Hematopoietic multipotent progenitor cell treated with erythropoietin and hydrocortisone succinate and interleukin-3 and kit ligand, for 4 days (in vitro differentiated cells): ENCODE measurements around the gene TMEM38B.
"Not testable (repeated sequence)": the region's sequence is repeated elsewhere in the genome, so short reads cannot be mapped to it uniquely, and the experiment has no call there.

Source experiments
- DNase-seq: peaks from one replicate; pipeline ENCODE4 v3.0.0-alpha.2; 2015

The TMEM38B gene

DNA sequence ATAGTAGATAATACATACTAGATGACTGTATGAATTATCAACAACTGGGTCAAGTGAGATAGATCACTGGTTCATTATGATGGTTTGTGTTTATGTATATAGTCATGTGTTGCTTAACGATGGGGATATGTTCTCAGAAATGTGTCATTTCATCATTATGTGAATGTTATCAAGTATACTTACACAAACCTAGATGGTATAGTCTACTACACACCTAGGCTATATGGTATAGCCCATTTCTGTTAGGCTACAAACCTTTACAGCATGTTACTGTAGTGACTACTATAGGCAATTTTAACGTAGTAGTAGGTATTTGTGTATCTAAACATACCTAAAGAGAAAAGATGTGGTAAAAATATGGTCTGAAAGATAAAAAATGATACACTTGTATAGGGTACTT, 31.0 kb downstream of the TMEM38B start:
- no peak for DNase-seq

DNA sequence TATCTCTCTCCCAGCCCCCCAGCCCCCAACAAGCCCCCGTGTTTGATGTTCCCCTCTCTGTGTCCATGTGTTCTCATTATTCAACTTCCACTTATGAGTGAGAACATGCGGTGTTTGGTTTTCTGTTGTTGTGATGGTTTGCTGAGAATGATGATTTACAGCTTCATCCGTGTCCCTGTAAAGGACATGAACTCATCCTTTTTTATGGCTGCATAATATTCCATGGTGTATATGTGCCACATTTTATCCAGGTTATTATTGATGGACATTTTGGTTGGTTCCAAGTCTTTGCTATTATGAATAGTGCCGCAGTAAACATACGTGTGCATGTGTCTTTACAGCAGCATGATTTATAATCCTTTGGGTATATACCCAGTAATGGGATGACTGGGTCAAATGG, 33.9 kb downstream of the TMEM38B start:
- DNase-seq: not testable (repeated sequence)

DNA sequence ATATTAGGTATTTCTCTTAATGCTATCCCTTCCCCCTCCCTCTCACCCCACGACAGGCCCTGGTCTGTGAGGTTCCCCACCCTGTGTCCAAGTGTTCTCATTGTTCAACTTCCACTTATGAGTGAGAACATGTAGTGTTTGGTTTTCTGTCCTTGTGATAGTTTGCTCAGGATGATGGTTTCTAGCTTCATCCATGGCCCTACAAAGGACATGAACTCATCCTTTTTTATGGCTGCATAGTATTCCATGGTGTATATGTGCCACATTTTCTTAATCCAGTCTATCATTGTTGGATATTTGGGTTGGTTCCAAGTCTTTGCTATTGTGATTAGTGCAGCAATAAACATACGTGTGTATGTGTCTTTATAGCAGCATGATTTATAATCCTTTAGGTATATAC, 37.1 kb downstream of the TMEM38B start:
- DNase-seq: not testable (repeated sequence)

DNA sequence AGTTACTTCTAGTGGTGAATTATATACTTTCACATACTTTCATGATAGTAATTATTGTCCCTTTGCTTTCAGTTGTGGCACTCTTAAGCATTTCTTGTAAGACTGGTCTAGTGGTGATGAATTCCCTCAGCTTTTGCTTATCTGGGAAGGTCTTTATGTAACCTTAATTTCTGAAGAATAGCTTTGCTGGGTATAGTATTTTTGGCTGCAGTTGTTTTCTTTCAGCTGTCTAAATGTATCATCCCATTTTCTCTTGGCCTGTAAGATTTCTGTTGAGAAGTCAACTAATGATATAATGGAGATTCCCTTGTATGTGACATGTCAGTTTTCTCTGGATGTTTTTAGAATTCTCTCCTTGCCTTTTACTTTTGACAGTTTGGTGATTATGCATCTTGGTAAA, 41.0 kb downstream of the TMEM38B start:
- DNase-seq: peak; percentile 2

DNA sequence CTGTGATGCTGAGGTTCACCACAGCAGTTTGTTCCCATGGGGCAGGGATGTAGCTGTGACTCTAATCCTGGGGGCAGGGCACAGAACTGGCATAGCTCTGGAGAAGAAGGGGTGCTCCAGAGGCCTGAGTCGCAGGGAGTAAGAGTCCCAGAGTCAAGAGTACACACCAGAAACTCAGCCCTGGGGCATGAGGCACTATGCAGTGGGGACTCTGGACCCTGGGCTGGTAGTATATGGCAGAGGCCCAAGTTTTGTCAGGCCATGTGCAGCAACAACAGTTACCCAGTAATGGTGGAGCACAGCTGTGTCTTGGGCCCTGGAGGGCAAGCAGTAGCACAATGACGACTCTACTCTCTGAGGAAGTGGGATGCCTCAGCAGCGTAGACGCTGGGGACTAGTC, 42.9 kb downstream of the TMEM38B start:
- no peak for DNase-seq

DNA sequence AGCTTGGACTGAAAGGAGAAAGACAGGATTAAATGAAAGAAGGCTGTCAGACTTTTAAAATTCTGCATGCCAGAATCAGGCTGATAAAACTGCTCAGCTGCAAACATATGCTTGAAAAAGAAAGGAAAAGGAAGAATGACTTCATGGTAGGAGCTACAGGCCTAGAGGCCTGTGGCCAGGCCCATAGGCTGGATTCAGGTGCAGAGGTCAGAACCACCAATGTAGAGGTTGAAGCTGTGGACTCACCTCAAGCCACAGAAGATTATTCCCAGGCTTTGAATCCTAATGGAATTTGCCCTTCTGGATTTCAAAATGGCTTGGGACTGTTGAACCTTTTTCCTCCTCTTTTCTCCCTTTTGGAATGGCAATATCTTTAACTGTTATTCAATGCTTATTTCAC, 47.7 kb downstream of the TMEM38B start:
- DNase-seq: no peak

DNA sequence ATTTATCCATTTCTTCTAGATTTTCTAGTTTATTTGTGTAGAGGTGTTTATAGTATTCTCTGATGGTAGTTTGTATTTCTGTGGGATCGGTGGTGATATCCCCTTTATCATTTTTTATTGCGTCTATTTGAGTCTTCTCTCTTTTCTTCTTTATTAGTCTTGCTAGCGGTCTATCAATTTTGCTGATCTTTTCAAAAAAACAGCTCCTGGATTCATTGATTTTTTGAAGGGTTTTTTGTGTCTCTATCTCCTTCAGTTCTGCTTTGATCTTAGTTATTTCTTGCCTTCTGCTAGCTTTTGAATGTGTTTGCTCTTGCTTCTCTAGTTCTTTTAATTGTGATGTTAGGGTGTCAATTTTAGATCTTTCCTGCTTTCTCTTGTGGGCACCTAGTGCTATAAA, 53.0 kb downstream of the TMEM38B start:
- DNase-seq: not testable (repeated sequence)

DNA sequence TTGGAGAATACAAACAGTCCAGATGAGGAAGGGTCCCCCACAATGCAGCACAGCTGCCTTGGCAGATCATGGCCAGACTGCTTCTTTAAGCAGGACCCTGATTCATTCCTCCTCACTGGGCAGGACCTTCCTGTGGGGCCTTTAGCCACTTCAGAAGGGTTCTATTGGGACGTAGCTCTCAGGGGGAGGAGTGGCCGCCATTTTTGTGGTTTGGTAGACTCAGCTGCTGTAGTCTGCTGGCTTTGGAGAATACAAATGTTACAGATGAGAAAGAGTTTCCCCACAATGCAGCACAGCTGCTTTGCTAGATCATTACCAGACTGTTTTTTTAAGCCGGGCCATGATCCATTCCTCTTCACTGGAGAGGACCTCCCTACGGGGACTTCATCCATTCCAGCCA, 57.4 kb downstream of the TMEM38B start:
- no peak for DNase-seq

DNA sequence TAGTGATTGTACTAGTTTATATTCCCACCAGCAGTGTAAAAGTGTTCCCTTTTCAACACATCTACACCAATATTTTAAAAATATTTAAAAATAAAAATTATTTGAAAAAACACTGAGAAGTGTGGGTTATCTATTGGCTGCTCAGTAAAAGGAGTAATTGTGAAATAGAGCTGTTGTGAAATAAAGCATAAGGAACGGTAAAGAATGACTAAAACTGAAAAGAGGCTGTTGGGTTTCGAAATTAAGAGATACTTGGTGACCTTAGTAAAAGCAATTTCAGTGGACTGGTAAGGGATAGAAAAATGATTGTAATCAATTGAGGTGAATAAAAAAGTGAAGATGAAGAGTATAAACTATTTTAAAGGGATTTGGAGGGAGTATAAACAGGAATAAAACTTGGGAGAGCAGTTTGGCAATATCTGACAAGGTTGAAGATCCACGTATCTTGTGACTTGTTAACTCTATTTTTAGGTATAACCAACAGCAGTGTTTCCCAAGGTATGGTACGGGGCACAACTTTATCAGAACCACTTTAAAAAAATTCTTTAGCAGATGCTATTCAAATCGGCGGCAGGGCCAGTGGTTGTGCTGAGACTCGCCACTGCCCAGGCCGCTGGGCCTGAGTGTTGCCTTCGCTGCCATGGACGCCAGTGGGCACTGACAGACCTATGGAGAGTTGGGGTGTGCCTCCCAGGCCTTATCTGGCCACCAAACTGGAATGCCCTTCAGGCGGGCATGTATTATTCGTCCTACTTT, 63.3 kb downstream of the TMEM38B start:
- DNase-seq: peak; percentile 49

DNA sequence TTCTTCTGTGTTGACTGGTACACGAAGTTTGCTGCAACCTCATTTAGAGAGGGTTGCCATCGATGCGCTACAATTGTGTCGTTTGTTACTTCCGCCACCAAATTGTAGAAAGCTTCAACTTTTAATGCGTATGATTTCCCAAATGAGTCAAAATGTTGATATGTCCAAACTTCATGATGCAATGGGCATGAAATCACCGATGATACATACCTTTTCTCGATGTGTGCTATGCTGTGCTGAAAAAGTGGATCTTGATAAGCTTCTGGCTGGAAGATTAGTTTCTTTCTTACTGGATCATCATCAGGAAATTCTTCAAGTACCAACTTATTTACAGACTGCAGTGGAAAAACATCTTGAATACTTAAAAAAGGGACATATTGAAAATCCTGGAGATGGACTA, 65.7 kb downstream of the TMEM38B start:
- DNase-seq: no peak

DNA sequence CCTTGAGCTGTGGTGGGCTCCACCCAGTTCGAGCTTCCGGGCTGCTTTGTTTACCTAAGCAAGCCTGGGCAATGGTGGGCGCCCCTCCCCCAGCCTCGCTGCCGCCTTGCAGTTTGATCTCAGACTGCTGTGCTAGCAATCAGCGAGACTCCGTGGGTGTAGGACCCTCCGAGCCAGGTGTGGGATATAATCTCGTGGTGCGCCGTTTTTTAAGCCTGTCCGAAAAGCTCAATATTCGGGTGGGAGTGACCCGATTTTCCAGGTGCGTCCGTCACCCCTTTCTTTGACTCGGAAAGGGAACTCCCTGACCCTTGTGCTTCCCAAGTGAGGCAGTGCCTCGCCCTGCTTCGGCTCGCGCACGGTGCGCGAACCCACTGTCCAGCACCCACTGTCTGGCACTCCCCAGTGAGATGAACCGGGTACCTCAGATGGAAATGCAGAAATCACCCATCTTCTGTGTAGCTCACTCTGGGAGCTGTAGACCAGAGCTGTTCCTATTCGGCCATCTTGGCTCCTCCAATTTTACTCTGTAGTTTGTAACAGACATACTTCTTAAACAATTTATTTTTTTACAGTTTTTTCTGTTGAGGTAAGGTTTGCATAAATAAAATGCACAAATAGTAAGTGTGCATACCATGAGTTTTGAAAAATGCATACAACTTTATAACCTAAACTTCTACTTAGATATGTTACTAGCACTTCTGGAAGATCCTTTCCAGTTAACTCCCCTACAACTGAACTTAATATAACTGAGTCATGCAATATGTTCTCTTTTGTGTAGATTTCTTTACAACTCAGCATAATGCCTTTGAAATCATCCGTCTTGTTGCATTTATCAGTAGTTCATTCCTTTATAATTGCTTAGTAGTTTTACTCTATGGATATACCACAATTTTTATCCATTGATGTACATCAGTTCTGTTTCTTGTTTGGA, 88.5 kb downstream of the TMEM38B start:
- not testable (repeated sequence) for DNase-seq

DNA sequence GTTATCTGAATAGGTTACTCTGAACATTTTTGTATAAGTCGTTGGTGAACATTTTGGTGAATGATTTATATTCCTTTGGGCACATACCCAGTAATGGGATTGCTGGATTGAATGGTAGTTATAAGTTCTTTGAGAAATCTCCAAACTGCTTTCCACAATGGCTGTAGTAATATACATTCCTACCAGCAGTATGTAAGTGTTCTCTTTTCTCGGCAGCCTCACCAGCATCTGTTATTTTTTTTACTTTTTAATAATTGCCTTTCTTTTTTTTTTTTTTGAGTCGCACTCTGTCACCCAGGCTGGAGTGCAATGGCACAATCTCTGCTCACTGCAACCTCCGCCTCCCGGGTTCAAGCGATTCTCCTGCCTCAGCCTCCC, 89.1 kb downstream of the TMEM38B start:
- DNase-seq: not testable (repeated sequence)

DNA sequence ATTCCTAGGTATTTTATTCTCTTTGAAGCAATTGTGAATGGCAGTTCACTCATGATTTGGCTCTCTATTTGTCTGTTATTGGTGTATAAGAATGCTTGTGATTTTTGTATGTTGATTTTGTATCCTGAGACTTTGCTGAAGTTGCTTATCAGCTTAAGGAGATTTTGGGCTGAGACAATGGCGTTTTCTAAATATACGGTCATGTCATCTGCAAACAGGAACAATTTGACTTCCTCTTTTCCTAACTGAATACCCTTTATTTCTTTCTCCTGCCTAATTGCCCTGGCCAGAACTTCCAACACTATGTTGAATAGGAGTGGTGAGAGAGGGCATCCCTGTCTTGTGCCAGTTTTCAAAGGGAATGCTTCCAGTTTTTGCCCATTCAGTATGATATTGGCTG, 92.5 kb downstream of the TMEM38B start:
- not testable (repeated sequence) for DNase-seq

DNA sequence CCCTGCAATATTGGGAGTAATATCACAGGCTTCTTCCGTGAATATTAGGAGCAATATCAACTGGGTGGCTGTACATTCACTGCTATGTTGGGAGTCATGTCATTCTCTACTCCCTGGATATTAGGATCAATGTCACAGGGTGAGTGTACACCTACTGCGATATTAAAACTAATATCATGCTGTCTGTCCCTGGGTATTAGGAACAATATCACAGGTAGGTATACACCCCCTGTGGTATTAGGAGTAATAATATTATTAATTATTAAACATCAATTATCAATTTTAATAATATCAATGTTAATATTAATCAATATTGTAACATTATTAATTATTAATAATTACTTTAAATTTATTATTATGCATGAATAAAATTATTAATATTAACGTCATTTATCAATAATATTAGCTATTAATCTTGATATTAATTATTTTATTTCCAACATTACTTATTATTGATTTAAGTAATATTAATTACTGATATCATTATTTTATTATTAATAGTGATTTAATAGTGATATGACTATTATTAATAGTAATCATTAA, 121.9 kb downstream of the TMEM38B start:
- DNase-seq: no peak

DNA sequence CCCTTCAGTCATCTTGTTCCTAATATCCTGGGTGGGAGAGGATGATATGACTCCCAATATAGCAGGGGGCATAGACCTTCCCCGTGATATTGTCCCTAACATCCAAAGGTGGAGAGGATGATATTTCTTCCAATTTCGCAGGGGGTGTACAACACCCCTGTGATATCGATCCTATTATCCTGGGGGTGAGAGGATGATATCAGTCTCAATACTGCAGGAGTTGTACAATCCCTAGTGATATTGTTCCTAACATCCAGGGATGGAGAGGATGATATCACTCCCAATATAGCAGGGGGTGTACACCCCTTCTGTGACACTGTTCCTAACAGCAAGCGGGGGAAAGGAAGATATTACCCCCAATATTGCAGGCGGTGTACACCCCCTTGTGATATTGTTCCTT, 122.6 kb downstream of the TMEM38B start:
- DNase-seq: peak; percentile 4

DNA sequence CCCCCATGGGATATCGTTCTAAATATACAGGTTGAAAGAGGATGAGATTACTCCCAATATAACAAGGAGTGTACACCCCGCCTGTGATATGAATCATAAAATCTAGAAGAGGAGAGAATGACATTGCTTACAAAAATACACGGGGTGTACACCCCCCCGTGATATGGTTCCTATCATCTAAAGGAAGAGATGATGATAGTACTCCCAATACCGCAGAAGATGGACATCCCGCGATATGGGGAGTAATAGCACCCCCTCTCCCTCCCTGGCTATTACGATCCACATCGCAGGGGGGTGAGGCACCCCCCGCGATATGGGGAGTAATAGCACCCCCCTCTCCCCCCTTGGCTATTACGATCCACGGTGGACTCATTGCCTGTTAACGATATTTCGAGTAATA, 124.6 kb downstream of the TMEM38B start:
- no peak for DNase-seq

DNA sequence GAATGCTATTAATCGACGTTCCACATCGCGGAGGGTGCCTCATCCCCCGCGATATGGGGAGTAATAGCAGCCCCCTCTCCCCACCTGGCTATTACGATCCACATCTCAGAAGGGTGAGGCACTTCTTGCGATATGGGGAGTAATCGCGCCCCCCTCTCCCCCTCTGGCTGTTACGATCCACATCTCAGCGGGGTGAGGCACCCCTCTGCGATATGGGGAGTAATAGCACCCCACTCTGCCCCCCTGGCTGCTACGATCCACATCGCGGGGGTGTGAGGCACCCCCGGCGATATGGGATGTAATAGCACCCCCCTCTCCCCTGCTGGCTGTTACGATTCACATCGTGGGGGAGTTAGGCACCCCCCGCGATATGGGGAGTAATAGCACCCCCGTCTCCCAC, 128.5 kb downstream of the TMEM38B start:
- DNase-seq: no peak
